DMS53 treated with DMSO at 0.1 percent for 48 hours (cell line): ENCODE results near the gene HOXD13.

Experiments used
- DNase-seq: peaks from one replicate; lab custom pipeline; 2025; ENCODE audit not compliant: unreplicated experiment; lab: John Stamatoyannopoulos, UW

The HOXD13 gene

DNA sequence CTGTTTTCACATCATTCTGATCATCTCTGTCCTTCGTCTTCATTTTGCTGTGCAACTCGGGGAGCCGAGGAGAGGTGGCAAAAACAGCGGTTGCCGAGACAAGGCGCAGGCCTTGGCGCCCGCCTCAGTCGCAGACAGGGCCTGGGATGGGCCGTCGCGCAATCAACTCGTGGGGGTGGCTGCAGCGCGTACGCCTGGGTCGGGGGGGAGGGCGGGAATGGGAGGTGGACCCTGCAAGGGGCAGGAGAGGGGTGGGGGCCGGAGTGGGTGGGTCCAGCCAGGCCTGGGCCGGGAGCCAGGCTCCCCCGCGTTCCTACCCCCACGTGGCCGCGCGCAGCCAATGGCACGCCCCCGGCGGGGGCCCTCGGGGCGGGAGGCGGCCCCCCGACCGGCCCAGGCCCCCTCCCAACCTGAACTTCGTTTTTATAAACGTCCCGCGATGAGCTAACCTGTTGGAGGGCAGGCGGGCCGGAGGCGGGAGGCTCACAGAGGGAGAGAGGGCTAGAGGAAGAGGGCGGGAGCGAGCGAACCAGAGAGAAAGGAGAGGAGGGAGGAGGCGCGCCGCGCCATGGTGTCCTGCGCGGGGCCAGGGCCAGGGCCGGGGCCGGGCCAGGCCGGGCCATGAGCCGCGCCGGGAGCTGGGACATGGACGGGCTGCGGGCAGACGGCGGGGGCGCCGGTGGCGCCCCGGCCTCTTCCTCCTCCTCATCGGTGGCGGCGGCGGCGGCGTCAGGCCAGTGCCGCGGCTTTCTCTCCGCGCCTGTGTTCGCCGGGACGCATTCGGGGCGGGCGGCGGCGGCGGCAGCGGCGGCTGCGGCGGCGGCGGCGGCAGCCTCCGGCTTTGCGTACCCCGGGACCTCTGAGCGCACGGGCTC, at the start of gene HOXD13:
TSS of gene HOXD13 (plus strand) at position 452 of the 875 bp plus-strand sequence. CDS start at position 622, 170 bp downstream.
- peak; percentile 49 for DNase-seq

DNA sequence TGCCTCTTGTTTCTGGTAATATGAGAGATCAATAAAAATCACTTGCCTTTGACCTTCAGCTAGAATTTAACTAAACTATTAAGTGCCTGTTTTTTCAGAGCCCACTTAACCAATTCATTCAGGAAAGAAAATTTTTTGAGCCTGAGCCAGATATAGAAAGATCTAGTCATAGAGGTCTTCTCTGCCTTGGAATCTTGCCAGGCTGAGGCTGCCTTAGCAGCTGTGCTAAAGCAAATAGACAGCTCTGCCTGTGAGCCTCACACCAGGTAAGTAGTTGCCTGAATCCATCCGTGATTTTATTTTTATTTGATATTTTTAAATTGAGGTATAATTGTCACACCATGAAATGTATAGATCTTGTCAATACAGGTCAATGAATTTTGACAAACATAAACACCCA, 36.1 kb upstream of the HOXD13 start:
- peak; percentile 89 for DNase-seq

DNA sequence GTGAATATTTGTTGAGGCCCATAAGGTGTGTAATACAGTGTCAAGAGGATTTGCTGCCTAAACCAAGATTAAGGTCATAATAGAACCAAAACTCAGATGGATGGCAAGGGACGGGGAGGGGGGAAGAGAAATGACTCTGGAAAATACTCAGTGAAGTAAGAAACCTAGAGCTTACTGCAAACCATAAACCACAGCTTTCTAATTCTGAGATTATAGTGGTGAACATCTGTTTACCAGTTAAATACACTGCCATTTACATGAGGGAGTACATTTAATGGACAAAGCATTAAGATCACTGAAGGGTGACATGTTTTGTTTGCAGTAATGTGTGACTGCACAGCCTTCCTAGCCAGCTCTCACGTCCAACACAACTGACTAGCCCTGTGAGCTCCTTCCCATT, 28.6 kb upstream of the HOXD13 start:
- DNase-seq: peak; percentile 61

DNA sequence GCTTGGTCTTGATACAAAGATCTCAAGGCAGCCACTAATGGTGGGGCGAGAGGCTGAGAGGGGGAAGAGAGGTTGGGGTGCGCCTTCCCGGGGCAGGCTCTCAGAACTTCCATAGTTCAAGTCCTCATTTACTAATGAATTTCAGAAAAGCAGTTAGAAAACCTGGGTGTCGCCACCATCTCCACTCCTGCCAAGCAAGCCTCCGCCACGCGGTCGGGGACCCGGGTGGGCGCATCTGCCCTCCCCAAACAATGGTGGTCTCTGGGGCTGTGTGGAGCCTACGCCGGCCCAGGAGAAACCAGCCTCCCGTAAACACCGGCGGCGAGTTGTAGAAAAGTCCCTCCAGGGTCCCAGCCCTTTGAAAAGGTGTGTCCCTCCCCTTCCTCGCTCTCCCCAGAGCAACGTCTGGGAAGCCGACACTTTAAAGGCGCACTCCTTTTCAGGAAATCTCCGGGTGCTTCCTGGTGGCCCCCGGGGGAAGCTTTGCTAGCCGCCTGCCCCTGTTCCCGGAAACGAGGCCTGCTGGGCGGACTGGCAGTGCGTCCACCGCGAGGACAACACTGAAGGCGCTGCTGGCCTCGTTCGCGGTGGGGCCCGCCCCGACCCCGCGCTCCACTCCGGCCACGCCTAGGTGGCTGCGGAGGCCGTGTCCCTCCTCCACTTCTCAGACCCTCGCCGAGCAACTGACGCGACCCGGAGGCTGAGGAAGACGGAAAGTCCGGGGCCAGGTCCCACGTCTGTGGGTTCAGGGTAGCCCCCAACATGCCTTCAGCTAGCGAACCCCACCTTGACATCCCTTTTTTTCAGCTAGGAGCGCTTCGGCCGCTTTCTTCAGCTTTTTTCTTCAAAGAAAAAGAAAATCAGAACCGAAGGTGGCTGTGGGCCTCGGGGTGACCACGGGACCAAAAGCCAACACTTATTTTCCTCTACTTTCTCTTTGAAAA, 25.6 kb upstream of the HOXD13 start:
- no peak for DNase-seq

DNA sequence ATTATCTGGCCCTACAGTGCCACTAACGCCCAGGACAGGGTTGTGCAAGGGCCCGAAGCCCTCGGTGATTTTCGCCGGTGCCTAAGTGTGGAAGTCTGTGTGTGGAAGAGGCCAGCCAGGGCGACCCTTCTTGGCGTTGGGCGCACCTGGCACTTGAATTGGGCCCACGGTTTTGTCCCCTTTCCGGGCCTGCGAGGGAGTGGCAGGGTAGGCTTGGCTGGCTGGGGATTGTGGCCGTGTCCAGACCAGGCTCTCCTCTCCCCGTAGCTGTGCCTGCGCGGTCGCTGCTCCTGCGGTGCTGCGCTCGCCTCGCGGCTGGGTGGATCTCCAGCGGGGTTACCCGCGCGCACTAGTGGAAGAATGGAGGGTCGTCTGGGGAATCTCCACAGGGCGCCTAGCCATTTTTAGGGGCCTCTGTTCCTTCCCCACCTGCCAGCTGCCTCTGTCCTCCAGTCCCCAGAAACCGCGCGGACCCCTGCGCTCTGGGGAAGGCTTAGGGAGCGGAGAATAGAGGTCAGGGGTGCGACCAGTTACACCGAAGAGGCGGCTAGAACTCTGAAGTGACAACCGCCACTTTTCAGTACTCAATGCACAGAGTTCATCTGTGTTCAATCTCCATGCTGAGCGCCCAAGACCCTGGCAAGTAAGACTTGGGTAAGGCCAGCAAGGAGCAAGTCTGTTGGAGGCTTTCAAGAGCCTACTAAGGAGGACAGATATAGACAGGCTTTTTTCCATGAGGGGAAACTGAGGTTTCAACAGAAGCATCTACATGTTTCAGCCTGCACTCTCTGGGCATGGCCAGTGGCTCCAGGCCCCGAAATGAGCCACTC, 24.7 kb upstream of the HOXD13 start:
- no peak for DNase-seq

DNA sequence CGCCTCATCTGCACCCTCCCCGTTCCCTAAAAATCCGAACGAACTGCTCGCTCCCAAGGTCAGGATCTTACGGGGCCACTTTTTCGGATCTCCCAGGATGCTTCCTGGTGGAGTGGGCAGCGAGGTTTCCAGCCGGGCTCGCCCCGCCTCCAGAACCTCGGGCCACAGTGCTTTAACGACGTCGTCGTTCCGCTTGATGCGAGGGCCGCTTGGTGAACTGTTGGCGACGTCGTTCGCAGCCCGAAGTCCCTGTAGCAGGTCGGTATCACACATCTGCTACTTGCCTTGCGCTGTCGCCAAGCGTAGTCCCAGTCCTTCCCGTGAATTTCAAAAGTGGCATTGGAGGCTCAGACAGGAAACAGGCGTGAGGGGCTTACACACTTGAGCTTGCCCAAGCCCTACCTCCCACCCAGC, 24.1 kb upstream of the HOXD13 start:
- no peak for DNase-seq

DNA sequence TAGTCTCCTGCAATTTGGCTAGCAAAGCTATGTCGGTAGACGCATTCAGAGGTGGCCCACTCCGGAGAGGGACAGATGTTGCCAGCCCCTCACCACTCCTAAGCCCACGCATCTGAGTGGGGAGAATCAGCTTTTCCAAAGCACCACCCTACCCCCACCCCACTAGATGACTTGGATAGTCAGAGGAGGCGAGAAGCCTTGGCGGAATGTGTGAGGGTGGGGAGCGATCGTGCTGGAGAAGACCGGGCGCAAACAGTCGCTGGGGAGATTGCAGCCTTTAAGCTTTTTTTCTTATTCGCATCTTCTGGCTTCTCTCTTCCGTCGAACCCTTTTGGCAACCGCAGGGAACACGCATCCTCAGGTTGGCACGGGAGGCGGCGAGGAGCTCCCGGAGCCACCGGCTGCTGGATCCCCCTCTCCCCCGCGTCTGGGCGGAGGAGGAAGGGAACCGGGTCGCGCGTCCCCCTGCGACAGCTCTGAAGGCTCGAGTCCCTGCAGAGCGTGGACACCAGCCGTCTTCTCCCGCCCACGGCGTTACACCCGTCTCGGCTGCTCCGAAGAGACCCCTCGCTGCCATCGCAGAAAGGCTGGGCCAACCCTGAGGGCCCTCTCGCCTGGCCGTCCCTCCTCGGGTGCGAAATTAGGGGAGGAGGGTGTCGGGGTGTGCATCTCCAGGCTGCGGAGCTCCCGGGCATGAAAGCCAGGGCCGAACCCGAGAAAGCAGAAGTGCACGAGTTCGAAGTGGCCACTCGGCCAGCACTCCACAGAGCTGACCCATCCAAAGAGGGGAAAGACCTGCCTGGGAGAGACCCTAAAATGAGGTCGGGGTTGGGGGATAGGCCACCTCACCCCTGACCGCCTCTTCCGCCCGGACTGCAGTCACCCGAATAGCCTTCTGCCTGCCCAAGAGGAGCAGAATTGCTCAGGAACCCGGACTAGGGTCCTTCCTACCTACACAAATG, 20.9 kb upstream of the HOXD13 start:
- DNase-seq: no peak

DNA sequence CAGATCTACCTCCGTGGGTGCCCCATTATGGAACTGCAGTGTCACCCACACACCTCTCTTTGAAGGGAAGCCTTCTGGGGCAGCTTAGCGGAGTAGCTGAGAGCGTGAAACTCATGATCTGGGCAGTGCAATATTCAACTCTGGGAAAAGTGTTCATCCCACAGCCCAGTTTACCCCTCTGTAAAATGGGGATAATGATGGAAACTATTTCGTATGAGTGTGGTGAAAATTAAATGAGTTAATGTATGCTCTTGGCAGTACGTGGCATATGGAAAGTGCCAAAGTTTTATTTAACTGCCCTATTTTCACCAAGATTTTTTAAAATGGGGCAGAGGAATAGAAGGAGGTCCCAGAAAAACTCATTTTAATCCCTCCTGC, 20.2 kb upstream of the HOXD13 start:
- DNase-seq: no peak

DNA sequence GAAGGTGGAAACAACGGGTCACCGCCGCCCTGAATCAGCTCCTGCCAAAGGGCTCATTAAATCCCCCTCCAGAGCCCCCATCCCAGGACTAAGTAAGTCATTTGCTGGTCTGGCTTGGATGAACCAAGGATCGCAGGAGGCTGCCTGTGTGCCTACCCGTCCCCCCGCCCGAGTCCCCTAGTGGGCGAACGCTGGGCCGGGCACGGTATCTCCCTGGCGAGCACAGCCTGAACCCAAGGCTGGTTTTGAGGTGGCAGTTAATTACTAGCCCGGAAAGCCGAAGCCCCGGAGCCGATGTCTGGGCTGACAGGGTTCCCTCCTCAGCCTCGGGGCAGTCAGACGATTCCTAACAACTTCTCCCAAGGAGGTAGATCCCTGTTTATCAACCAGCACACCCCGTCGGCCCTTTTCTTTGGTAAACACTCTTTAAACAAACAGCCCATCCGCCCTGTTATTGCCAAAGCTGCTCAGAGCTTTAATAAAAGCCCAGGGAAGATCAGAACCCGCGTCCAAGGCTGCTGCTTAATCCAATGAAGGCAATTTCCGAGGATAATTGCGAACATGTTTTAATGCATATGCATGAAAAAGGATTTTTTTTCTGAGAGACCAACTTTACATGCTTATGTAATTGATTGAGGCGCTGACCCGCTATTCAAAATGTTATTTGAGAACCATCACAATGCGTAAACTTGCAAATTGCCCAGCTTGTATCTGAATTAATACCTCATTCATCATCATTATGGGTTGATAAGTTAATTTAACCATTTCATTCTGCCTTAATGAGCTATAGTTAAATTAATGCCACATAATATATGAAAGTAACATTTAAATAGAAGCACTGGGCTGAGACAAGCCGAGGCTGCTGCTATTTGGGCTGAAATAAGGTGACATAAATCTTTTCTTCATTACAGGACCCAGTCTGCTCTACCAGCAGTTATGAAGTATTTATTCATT, 19.3 kb upstream of the HOXD13 start:
- no peak for DNase-seq

DNA sequence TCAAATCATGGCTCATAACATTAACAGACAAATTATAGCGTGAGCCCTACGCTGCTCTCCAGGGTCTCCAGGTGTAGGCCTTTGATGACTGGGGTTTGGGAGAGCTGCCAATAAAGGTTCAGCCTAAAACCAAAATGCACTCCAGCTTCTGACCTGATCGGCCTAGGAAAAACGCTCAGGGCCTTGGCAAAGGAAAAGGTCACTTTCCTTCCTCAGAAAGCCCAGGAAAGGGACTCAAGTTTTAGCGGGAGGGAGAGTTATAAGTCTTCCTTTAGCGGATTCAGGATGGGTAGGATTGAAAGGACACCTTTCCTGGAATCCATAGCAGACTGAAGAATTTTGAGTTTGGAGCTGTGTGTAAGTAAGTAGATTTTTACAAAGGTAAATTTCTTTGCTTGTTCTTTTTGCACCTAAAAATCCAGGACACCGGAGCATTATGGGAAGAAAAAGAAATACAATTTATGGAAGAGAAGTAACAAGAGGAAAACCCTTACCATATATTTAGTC, 17.5 kb upstream of the HOXD13 start:
- no peak for DNase-seq

DNA sequence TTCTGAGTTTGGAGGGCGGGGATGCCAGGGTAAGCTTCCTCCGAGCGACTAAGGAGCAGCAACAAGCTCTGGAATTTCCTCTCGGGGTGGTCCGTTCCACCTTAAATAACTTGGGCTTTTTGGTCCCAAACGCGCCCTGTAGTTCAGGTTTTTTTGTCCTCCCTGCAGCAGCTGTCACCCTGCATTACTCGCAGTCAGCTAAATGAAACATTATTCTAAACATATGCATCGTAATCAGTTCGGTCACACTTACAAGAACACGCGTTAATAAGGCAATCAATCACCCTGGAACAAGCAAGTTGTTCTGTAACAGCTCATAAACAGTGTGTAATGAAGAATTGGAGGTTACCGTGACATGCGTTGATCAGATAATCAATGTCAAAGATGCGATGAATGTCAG, 17.0 kb upstream of the HOXD13 start:
- no peak for DNase-seq

DNA sequence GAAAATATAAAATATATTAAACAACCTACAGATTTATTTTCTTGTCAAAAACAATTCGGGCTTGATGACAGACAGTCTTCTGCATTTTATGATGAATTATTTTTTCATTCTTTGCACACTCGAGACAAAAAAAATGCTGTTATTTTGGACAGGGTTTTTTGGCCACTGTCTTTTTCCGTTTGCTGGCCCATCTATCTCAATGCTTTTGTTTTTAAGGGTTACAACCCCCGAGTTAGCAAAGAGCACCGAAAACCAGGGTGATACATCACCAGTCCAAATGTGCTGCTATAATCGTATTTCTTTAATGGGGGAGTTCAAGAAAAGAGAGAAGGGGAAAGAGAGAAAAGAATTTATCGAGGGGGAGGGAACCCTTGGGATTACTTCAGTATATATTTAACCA, 16.5 kb upstream of the HOXD13 start:
- DNase-seq: no peak

DNA sequence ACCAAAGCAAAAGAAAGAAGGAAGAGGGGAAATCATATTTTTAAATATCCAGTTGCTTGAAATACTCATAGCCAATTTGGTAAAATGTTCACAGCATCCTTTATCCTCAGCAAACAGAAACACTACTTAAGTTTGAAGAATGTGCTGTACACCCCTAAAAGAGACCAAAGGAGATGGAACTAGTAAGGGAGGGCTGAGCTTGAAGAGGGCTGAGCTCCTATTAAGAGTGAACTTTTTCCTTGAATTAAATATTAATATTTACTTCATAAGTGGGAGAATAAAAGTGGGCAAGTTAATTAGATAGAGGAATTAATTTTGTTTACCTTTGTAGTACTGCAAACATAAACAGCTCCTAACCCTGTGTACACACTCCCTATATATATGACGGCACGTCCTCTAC, 15.7 kb upstream of the HOXD13 start:
- DNase-seq: no peak

DNA sequence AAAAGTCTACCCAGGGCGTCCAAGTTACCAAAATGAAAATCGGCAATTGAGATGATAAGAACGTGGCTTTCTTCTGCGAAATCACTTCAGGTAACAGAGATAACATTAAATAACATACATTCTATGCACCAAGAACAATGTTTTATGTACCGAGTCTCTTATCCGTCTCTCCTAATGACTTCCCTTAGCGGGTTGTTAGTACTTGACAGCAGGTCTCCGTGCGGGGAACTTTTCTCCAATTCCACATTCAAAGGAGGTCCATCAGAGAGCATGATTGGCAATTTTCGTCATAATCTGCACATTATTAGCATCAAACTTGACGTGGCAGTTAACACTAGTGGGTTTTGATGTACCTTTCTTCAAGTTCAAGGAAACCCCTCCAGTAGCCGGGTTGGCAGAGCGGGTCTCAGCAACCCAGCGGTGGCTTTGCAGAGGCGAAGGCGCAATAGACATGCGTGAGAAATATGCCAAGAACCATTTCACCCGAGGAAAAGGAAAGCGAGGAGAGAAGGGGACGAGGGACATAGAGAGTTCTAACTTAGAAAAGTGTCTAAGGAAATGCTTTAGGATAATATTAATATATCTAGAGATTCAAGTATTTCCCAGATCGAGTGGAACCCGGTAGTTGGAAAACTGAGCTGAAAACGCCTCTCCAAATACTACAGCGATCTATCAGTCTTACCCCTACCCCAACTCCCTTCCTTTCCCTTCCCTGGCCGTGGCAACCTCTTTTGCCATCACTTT, 13.8 kb upstream of the HOXD13 start:
- DNase-seq: peak; percentile 44

DNA sequence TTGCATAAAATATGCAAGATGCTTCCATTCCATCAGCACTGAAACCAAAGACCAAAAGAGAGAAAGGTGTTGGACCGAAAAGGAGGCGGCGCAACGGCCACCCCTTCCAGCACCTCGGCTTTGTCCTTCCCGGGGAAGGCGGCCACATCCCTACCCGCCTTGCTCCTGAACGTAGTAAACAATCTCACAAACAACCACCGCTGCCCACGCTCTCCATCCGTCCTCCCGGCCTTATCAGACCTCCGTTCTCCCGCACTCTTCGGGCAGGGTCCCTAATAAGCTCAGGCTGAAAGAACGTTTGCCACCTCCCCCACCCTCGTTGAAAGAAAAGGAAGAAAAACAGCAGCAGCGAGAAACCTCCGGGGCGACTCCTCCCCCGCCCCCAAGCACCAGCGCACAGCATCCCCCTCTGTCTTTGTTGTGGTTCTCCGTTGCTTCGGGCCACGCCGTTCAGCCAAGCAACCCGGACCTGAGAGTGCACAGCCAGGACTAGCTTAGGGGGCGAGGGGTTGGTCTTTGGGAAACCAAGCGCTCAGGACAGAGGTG, 13.2 kb upstream of the HOXD13 start:
- DNase-seq: no peak

DNA sequence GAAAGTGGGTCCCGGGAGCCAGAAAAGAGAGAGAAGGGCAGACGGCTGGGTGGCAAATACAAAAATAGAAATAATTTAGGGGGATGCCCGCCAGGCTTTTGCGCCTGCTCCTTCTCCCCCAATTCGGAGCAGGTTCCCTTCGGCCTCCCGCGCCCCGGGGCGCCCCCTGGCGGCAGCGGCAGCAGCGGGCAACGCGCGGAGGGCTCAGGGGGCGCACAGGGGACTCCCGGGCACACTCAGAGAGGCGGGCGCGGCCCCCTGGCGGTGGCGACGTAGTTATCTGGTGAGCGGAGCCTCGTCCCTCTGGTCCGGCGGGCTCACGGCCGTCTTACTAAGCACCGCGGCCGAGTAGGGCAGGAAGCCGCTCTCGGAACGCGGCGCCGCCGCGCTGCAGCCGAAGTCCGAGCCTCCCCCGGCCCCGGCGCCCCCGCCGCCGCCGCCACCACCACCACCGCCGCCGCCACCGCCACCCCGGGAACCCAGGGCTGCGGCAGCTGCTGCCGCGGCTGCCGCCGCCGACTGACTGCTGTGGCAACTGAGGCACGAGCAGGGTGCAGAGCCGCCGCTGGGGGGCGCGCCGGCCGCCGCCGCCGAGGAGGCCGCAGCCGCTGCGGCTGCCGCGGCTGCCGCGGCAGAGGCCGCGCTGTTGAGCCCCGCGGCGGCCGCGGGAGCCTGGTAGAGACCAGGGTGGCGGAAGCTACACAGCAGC, 12.5 kb upstream of the HOXD13 start:
- DNase-seq: peak; percentile 60
